ENCODE results near the gene DCXR. TPM values are rescaled to one million over a fixed set of nuclear protein-coding genes. Genes with fewer than 3 reads are reported as not detected.

Gene DCXR
- total and polyA plus RNA-seq, 2 of the 13 experiments (the other 11 are each of a cell fraction or from before 2014, with no cell fraction given) = 287 to 311 TPM

- TF ChIP-seq RBM22 (optimal IDR thresholded peaks at IDR 0.05; ENCODE audit: low read length) (no peak), ZNF660 (CRISPR knock-in tag; IDR thresholded peaks at IDR 0.05; ENCODE audit: borderline replicate concordance, low read depth) (0 out of 2 replicates have a peak, but pooled peaks have one; percentile 60), CBX1 (IDR thresholded peaks at IDR 0.05; ENCODE audit: low read depth) (peak; percentile 51), ZNF343 (CRISPR knock-in tag; IDR thresholded peaks at IDR 0.05) (peak; percentile 68; the same call in 1 of the 2 replicates), ELF3 (CRISPR knock-in tag; IDR thresholded peaks at IDR 0.05) (no peak; the same call in 1 of the 2 replicates), ZNF460 (CRISPR knock-in tag; IDR thresholded peaks at IDR 0.05; ENCODE audit: borderline replicate concordance) (no peak), GZF1 (CRISPR knock-in tag; IDR thresholded peaks at IDR 0.05) (no peak), RAD21 (CRISPR knock-in tag; IDR thresholded peaks at IDR 0.05) (peak; percentile 58; the same call in 1 of the 2 replicates), ZNF329 (CRISPR knock-in tag; IDR thresholded peaks at IDR 0.05; ENCODE audit: low read depth) (no peak; the same call in 1 of the 2 replicates), ZNF383 (CRISPR knock-in tag; IDR thresholded peaks at IDR 0.05; ENCODE audit: borderline replicate concordance) (no peak; the same call in 1 of the 2 replicates), SMAD9 (CRISPR knock-in tag; IDR thresholded peaks at IDR 0.05) (no peak), ARHGAP35 (CRISPR knock-in tag; IDR thresholded peaks at IDR 0.05; ENCODE audit: borderline replicate concordance) (no peak), BCL3 (CRISPR knock-in tag; IDR thresholded peaks at IDR 0.05) (no peak; the same call in 1 of the 2 replicates), PHF21A (CRISPR knock-in tag; IDR thresholded peaks at IDR 0.05) (0 out of 2 replicates have a peak, but pooled peaks have one; percentile 13), NCOA2 (CRISPR knock-in tag; IDR thresholded peaks at IDR 0.05) (no peak), TOE1 (CRISPR knock-in tag; IDR thresholded peaks at IDR 0.05) (no peak), ZNF143 (CRISPR knock-in tag; IDR thresholded peaks at IDR 0.05) (no peak), AKAP8 (CRISPR knock-in tag; IDR thresholded peaks at IDR 0.05) (no peak; the same call in 1 of the 2 replicates), ZBTB25 (CRISPR knock-in tag; IDR thresholded peaks at IDR 0.05) (0 out of 2 replicates have a peak, but pooled peaks have one; percentile 28), TAF1 (CRISPR knock-in tag; IDR thresholded peaks at IDR 0.05) (peak; percentile 96), FOXP4 (CRISPR knock-in tag; IDR thresholded peaks at IDR 0.05) (no peak), CEBPZ (IDR thresholded peaks at IDR 0.05; ENCODE audit: low read length) (no peak), ZNF747 (CRISPR knock-in tag; IDR thresholded peaks at IDR 0.05; ENCODE audit: borderline replicate concordance) (peak; percentile 25), RAD51 (IDR thresholded peaks at IDR 0.05; ENCODE audit: borderline replicate concordance) (no peak)
These were observed 15.1 kb downstream of the DCXR start, which contains the start of gene CENPX (continued) for GRCh38 chr17:82022310-82022980.
